ENCODE measurements around the gene ACSL1. TPM values are rescaled to one million over a fixed set of nuclear protein-coding genes. Genes with fewer than 3 reads are reported as not detected.

The ACSL1 gene
- total and polyA plus RNA-seq, 2 donors (not counting 3 experiments of a cell fraction or from before 2014, with no cell fraction given): 7.3 to 17.7 TPM

DNA sequence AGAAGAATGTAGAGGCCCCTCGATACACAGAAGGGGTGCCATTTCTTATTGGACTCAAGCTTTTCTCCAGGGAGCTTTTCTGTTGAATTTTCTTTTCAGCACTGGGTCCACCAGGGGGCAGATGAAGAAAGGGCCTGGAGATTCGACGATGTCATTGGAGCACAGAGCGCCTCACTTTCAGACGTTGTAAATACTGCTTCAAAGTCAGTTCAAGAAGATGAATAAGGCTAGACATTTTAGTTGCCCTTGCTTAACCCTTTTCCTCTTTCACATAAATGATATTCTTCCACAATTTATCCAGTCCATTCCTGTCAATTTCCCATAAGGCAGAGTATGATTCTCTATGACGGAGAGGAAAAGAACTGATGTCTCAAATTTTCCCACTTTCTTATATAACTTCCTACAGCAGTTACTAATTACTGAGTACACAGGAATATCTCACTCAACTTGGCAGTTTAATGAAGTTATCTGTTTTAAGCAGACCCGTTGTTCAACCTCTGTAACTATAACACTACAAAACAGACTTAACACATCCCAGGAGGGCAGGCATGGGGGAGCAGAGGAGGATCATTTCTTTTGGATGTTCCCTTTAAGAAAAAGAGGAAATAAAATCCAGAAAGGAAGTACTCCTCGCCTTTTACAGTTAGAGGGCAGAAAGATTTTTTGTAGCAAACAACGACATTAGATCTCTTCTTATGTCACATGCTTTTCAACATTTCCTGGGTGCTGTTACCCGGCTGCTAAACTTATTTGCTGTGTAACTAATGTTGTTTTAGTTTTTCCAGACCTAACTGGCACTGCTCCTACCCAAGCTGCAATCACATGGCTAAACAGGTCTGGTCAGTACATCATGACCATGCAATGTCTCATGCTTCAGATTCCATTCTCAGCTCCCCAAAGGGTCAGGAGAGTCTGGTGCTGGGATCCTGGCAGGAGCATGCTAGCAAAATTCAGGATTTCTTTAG lies 79.7 kb downstream of the ACSL1 start:
- Histone ChIP-seq H3K27ac (ENCODE audit: insufficient read depth, low read depth, low read length) (no peak overlapping the region), H2AFZ (ENCODE audit: low read depth, low read length) (peak overlapping the region; percentile 15), H3K9me3 (replicated peaks; ENCODE audit: control insufficient read depth, insufficient read depth, low read length) (no peaks in the 10 kb centered on the region), H3K4me1 (ENCODE audit: control insufficient read depth, extremely low read depth, insufficient read depth, low read length) (peaks cover 4% of the 10 kb centered on the region), H3K79me2 (ENCODE audit: control insufficient read depth, insufficient read depth, low read length) (no peaks in the 10 kb centered on the region), H3K36me3 (ENCODE audit: control insufficient read depth in 2 of 2, extremely low read depth in 1 of 2, insufficient read depth in 2 of 2, low read length in 2 of 2) (no peaks in the 10 kb centered on the region), H3K9ac (replicated peaks; ENCODE audit: extremely low read depth, insufficient read depth, low read length) (no peak overlapping the region), H3K9me1 (replicated peaks; ENCODE audit: control insufficient read depth, extremely low read depth, insufficient read depth, low read length) (no peaks in the 10 kb centered on the region), H3K4me3 (replicated peaks in 1 of 3; ENCODE audit: insufficient read depth in 1 of 3, low read depth in 1 of 3, low read length in 3 of 3) (no peak overlapping the region), H3K27me3 (ENCODE audit: control insufficient read depth in 2 of 2, insufficient read depth in 2 of 2, low read length in 2 of 2) (no peaks in the 10 kb centered on the region), H4K20me1 (replicated peaks; ENCODE audit: control insufficient read depth, extremely low read depth, insufficient read depth, low read length) (no peaks in the 10 kb centered on the region), H3K4me2 (ENCODE audit: insufficient read depth, low read length) (peak overlapping the region; percentile 37)
- BruUV-seq (replicated peaks): no TSS peak
- peak; percentile 70 to 72 for TF ChIP-seq CTCF (IDR thresholded peaks at IDR 0.05; ENCODE audit: extremely low read depth in 1 of 2, insufficient read depth in 1 of 2, low read depth in 1 of 2, low read length in 2 of 2)
- no peak for TF ChIP-seq MYC (IDR thresholded peaks at IDR 0.05; ENCODE audit: low read depth, low read length)
- POLR2A ChIA-PET: interaction anchor here (0.7 kb wide), 1 partner anchor 12 kb away, joined by 4 read pairs; the partner anchor contains the start of gene CENPU
- CTCF ChIA-PET: interaction anchor here (0.6 to 2.9 kb wide), 68 partner anchors 9 to 1292 kb away, joined by 3 to 40 read pairs (median 4); partner anchors contain the start of genes ACSL1, CASP3, CENPU and PRIMPOL
- dilution Hi-C loops (cut with MboI; ENCODE audit: extremely low pct_ligation_motif_present, low sequenced_read_pairs) (no loop called here), intact Hi-C loops (cut with micrococcal nuclease) (loop anchor here (1.0 to 10.0 kb wide), 6 partner anchors 79 to 388 kb away; partner anchors contain the start of genes ACSL1, CASP3 and PRIMPOL)
- FAIRE-seq: peak; percentile 91
- DNase-seq (ENCODE audit: low read depth, low spot score): peak; percentile 76

DNA sequence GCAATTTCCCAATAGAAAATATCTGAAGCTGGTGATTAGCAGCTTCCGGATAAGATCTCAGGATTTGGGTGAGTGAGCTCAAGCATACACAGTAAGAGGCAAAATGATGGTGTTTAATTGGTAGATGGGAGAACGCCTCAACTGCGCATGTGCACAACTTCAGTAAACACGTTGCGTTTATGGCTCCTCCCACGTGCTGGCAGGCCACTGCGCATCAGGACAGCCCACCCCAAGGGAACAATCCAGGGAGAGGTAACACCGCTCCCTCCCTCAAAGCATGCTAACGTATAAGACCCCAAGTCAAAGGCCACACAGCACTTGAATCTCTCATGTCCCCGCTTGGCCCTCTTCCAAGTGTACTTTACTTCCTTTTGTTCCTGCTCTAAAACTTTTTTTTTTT lies 81.5 kb downstream of the ACSL1 start:
- Histone ChIP-seq H3K9me3 (replicated peaks; ENCODE audit: control insufficient read depth, insufficient read depth, low read length) (no peaks in the 10 kb centered on the region), H3K4me2 (ENCODE audit: insufficient read depth, low read length) (no peak overlapping the region), H3K79me2 (ENCODE audit: control insufficient read depth, insufficient read depth, low read length) (no peaks in the 10 kb centered on the region), H3K27ac (ENCODE audit: insufficient read depth, low read depth, low read length) (no peak overlapping the region), H3K9ac (replicated peaks; ENCODE audit: extremely low read depth, insufficient read depth, low read length) (no peak overlapping the region), H3K4me3 (replicated peaks in 1 of 3; ENCODE audit: insufficient read depth in 1 of 3, low read depth in 1 of 3, low read length in 3 of 3) (no peak overlapping the region), H3K4me1 (ENCODE audit: control insufficient read depth, extremely low read depth, insufficient read depth, low read length) (peaks cover 4% of the 10 kb centered on the region), H2AFZ (ENCODE audit: low read depth, low read length) (no peak overlapping the region), H3K27me3 (ENCODE audit: control insufficient read depth in 2 of 2, insufficient read depth in 2 of 2, low read length in 2 of 2) (no peaks in the 10 kb centered on the region), H4K20me1 (replicated peaks; ENCODE audit: control insufficient read depth, extremely low read depth, insufficient read depth, low read length) (no peaks in the 10 kb centered on the region), H3K36me3 (ENCODE audit: control insufficient read depth in 2 of 2, extremely low read depth in 1 of 2, insufficient read depth in 2 of 2, low read length in 2 of 2) (no peaks in the 10 kb centered on the region), H3K9me1 (replicated peaks; ENCODE audit: control insufficient read depth, extremely low read depth, insufficient read depth, low read length) (no peaks in the 10 kb centered on the region)
- intact Hi-C loops (cut with micrococcal nuclease): loop anchor here (2.0 to 10.0 kb wide), 3 partner anchors 161 to 261 kb away; no protein-coding TSS in a partner anchor
- TF ChIP-seq POLR2A (IDR thresholded peaks at IDR 0.05; ENCODE audit: low read depth, low read length): no peak
- DNase-seq (ENCODE audit: low read depth, low spot score) (no peak), FAIRE-seq (no peak)
- no TSS peak for BruUV-seq (replicated peaks)
- ChIA-PET POLR2A (no interaction called here), CTCF (interaction anchor here (1.0 to 1.4 kb wide), 2 partner anchors 76 to 478 kb away, joined by 3 read pairs; no protein-coding TSS in a partner anchor)
- dilution Hi-C loops (cut with MboI; ENCODE audit: extremely low pct_ligation_motif_present, low sequenced_read_pairs): no loop called here

All from endothelial cell of umbilical vein (primary cell).